MM.1S (cell line): ENCODE results near the gene CDKN2C.
"Not testable (repeated sequence)": the region's sequence is repeated elsewhere in the genome, so short reads cannot be mapped to it uniquely, and the experiment has no call there.

Experiments
- EZH2 ChIP-seq: fragments of 300-600 bp; sonication (generic); optimal IDR thresholded peaks from 2 replicates; pipeline ENCODE3; 2017; ENCODE audit warnings: low read depth, mild to moderate bottlenecking, antibody characterized with exemption, low read length, mixed read lengths
- TF ChIP-seq, protein P1 (sequence below): fragments of 300-600 bp; sonication (generic); IDR thresholded peaks from 2 replicates; pipeline ENCODE4 v1.5.1; 2016; ENCODE audit warnings: antibody characterized with exemption, low read length, mixed read lengths

DNA sequence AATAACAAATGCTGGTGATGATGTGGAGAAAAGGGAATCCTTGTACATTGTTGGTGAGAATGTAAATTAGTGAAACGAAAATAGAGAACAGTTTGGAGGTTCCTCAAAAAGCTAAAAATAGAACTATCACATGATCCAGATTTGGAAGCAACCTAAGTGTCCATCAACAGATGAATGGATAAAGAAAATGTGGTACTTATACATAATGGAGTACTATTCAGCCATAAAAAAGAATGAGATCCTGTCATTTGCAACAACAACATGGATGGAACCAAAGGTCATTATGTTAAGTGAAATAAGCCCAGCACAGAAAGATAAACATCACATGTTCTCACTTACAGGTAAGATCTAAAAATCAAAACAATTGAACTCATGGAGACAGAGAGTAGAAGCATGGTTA is 29.3 kb downstream of the CDKN2C start:
- TF ChIP-seq, protein P1, sequence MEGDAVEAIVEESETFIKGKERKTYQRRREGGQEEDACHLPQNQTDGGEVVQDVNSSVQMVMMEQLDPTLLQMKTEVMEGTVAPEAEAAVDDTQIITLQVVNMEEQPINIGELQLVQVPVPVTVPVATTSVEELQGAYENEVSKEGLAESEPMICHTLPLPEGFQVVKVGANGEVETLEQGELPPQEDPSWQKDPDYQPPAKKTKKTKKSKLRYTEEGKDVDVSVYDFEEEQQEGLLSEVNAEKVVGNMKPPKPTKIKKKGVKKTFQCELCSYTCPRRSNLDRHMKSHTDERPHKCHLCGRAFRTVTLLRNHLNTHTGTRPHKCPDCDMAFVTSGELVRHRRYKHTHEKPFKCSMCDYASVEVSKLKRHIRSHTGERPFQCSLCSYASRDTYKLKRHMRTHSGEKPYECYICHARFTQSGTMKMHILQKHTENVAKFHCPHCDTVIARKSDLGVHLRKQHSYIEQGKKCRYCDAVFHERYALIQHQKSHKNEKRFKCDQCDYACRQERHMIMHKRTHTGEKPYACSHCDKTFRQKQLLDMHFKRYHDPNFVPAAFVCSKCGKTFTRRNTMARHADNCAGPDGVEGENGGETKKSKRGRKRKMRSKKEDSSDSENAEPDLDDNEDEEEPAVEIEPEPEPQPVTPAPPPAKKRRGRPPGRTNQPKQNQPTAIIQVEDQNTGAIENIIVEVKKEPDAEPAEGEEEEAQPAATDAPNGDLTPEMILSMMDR, result not testable (repeated sequence)
- not testable (repeated sequence) for TF ChIP-seq EZH2
